ENCODE data around the gene ANTXR1. TPM values are rescaled to one million over a fixed set of nuclear protein-coding genes. Genes with fewer than 3 reads are reported as not detected.
"Not testable (repeated sequence)": the region's sequence is repeated elsewhere in the genome, so short reads cannot be mapped to it uniquely, and the experiment has no call there.

The ANTXR1 gene
- total RNA-seq, 8 experiments from 2014 or later = 5.2 to 259 (median 39.8) TPM

DNA sequence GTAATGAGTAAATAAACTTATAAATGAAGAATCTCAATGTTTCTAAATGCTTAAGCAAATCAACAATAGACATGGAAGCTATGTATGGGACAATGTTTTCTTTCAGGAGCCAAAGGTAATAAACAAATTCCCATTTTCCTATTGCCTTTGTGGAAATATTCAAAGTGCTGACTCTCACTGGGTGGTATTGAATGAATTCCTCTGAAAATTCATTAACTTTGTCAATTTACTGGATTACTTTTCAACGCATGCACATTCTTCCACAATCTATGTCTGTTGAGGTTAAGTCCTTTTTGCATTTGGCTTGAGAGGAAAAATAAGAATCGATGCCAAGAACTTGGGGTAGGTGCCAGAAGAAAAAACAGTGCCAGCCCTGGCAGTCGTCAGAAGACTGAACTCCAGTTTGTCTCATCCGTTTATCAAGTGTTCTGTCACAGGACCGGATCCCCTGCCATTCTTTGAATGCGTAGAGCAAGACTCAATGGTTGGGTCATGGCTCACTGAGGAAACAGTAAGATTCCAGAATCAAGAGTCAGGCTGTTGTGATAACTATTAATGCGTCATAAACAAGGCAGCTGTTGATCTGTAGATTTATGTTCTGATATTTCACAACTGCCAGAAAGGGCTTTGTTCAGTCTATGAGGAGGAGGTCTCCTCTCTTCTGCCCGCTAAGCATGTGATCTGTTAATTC lies 240.8 kb downstream of the ANTXR1 start:
- ATAC-seq (replicated peaks in 6 of 8) = peak in 3 of 8 experiments; percentile 47 to 97 (median 90)
- no peaks in the 10 kb centered on the region for H3K4me1 ChIP-seq (replicated peaks in 1 of 2)
- in situ Hi-C loops (cut with MboI; ENCODE audit: low pct_unique_long_range_greater_than_20kb in 2 of 9, low sequenced_read_pairs in 9 of 9, unreplicated experiment in 9 of 9) = no loop called here
- 5 to 100% (median 81%) methylated on average over 3 to 8 of the region's 8 CpGs for WGBS, 10 experiments
- H3K27ac ChIP-seq = no peak overlapping the region
- no peak overlapping the region for H3K4me3 ChIP-seq

DNA sequence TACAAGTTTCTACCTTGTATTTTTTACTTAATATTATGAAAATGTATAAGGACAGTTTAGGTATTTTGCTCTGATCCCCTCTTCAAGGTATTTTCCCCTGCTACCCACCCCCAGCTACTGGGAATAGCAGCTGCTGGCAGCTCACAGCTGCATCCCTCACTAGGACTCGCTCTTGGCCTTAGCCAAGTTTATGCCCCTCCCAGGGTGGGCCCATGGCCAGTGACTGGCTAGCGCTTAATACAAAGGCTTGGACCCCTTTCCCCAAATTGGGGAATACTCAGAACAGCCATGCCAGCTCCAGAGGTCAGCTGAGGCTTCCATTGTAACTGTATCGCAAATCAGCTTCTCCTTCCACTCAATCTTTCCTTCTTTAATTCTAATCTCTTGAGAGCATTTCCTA lies 242.8 kb downstream of the ANTXR1 start:
- in situ Hi-C loops (cut with MboI; ENCODE audit: low pct_unique_long_range_greater_than_20kb in 2 of 9, low sequenced_read_pairs in 9 of 9, unreplicated experiment in 9 of 9) = no loop called here
- Histone ChIP-seq H3K4me3 (no peak overlapping the region), H3K4me1 (replicated peaks in 1 of 2) (no peaks in the 10 kb centered on the region), H3K27ac (no peak overlapping the region)
- 63 to 100% (median 86%) methylated on average over 1 to 3 of the region's 3 CpGs; no CpG with 5 or more reads in 3 of the 10 experiments for WGBS, 10 experiments
- ATAC-seq (replicated peaks in 6 of 8) = no peak

DNA sequence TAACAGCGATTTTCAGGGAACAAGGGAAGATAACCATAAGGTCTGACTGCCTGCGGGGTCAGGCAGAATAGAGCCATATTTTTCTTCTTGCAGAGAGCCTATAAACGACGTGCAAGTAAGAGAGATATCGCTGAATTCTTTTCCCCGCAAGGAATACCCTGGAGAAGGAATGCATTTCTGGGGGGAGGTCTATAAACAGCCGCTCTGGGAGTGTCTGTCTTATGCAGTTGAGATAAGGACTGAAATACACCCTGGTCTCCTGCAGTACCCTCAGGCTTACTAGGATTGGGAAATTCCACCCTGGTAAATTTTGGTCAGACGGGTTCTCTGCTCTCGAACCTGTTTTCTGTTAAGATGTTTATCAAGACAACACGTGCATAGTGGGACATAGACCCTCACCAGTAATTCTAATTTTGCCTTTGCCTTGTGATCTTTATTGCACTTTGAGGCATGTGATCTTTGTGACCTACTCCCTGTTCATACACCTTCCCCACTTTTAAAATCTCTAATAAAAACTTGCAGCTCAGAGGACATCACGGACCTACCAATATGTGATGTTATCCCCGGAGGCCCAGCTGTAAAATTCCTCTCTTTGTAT lies 247.1 kb downstream of the ANTXR1 start:
- H3K4me1 ChIP-seq (replicated peaks in 1 of 2); in situ Hi-C loops (cut with MboI; ENCODE audit: low pct_unique_long_range_greater_than_20kb in 2 of 9, low sequenced_read_pairs in 9 of 9, unreplicated experiment in 9 of 9); H3K27ac ChIP-seq; H3K4me3 ChIP-seq; ATAC-seq (replicated peaks in 6 of 8): not testable (repeated sequence)
- 60 to 100% (median 88%) methylated on average over 1 to 12 of the region's 12 CpGs for WGBS, 10 experiments

DNA sequence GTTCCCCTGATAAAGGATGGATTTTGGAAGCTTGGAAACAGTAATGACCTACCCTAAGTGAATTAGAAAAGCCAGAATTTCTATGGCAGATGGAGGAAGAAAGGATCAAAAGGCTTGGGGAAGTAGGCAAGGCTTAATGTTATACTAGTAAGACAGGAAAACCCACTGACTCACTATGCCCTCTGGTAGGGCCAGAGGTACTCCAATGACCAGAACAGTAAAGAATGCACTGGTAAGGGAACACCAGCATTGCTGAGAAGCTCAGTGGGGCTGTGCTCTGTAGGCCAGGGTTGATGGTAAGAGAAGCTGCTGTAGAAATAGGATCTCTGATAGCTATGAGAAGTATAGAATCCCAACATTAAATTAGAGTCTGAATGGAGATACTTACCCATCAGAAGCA lies 247.7 kb downstream of the ANTXR1 start:
- in situ Hi-C loops (cut with MboI; ENCODE audit: low pct_unique_long_range_greater_than_20kb in 2 of 9, low sequenced_read_pairs in 9 of 9, unreplicated experiment in 9 of 9) = no loop called here
- no peaks in the 10 kb centered on the region for H3K4me1 ChIP-seq (replicated peaks in 1 of 2)
- H3K27ac ChIP-seq = no peak overlapping the region
- ATAC-seq (replicated peaks in 6 of 8) = no peak
- H3K4me3 ChIP-seq = no peak overlapping the region

DNA sequence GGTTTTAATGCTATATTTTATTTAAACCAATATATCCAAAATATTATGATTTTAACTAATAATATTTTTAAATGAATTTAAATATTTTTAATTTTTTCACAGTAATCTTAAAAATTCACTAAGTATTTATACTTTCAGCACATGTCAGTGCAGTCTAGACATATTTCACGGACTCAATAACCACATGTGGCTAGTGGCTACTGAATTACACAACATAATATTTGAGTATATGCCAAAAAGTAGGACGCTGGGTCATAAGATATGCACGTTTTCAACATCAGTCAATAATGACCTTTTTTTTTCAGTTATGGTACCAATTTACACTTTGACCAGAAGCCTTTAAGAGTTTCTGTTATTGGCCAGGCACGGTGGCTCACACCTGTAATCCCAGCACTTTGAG lies 256.4 kb downstream of the ANTXR1 start:
- Histone ChIP-seq H3K4me1 (replicated peaks in 1 of 2) (no peaks in the 10 kb centered on the region), H3K27ac (no peak overlapping the region), H3K4me3 (no peak overlapping the region)
- in situ Hi-C loops (cut with MboI; ENCODE audit: low pct_unique_long_range_greater_than_20kb in 2 of 9, low sequenced_read_pairs in 9 of 9, unreplicated experiment in 9 of 9) = no loop called here
- 32 to 100% (median 83%) methylated on average over 1 to 4 of the region's 4 CpGs; no CpG with 5 or more reads in 2 of the 10 experiments for WGBS, 10 experiments
- ATAC-seq (replicated peaks in 6 of 8) = no peak

DNA sequence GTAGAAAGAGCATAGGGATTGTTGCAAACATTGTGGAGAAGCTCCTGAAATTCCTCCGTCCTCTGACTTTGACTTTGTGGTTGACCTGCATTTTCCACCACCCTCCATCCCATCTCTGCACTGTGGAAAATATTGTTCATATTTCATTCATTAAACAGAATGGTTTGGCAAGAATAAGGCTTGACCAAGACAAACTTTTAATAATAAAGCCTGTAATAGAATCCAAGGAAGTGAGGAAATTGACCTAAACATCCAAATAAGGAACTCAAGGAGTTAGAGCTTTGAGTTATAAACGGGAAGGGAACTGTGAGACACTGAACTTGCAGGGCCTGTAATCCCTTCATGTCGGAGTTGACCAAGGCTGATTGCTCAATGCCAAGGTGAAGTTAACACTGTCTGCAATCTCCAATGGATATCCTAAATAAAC lies 258.9 kb downstream of the ANTXR1 start:
- no peak for ATAC-seq (replicated peaks in 6 of 8)
- Histone ChIP-seq H3K4me3 (no peak overlapping the region), H3K4me1 (replicated peaks in 1 of 2) (no peaks in the 10 kb centered on the region), H3K27ac (no peak overlapping the region)
- 0 to 100% (median 65%) methylated on average over 1 to 3 of the region's 3 CpGs; no CpG with 5 or more reads in 1 of the 10 experiments for WGBS, 10 experiments
- in situ Hi-C loops (cut with MboI; ENCODE audit: low pct_unique_long_range_greater_than_20kb in 2 of 9, low sequenced_read_pairs in 9 of 9, unreplicated experiment in 9 of 9) = no loop called here

DNA sequence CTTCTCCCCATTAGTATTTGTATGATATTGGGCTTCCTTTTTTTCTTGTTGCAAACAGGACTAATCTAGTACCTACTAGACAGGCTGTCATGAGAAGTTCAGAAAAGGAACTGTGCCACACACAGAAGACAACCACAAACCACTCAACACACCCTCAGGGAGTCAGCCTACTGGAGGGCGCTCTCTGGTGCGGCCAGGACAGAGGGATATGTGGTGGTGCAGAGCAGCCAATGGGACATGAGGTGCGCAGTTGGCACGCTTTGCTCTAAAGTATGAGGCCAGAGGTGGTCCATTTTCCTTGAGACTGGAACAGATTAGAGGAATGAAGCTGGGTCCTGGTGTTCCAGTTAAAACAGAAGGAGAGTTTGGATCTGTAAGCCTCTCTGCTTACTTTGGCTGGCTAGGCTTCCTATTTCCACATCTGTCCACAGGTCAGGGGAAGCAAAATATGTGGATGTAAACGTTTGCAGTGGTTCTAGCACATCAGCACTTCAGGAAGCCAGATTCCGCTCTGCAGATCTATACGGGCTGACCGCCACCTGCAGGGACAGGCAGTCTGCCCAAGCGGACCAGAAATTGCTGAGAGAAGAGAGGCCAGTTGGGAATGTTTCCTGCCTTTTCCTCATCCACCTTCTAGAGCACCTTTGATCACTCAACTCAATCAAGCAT lies 260.0 kb downstream of the ANTXR1 start:
- Histone ChIP-seq H3K27ac (no peak overlapping the region), H3K4me3 (no peak overlapping the region), H3K4me1 (replicated peaks in 1 of 2) (no peaks in the 10 kb centered on the region)
- no peak for ATAC-seq (replicated peaks in 6 of 8)
- WGBS, 10 experiments = 75 to 96% (median 83%) methylated on average over 3 to 6 of the region's 9 CpGs; no CpG with 5 or more reads in 2 of the 10 experiments
- in situ Hi-C loops (cut with MboI; ENCODE audit: low pct_unique_long_range_greater_than_20kb in 2 of 9, low sequenced_read_pairs in 9 of 9, unreplicated experiment in 9 of 9) = no loop called here

DNA sequence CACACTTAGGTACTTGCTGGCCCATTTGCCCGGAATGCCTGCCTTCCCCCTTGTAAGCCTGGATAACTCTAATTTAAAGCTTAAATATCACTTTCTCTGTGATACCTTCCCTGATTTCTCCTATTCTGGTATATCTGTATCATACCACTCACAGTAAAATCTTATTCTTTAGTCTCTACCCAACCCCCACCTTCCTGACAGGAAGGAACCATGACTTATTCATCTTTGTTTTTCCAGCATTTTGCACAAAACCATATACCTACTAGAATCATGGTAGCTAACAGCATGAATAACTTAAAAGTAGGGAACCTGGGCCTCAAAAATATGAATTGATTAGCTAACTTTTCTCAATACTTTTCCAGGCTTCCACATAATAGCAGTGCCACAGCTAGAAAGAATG lies 262.5 kb downstream of the ANTXR1 start:
- in situ Hi-C loops (cut with MboI; ENCODE audit: low pct_unique_long_range_greater_than_20kb in 2 of 9, low sequenced_read_pairs in 9 of 9, unreplicated experiment in 9 of 9) = loop anchor here in 1 of 9 experiments (25.0 kb wide), 1 partner anchor 263 kb away; the partner anchor contains the start of gene ANTXR1
- WGBS, 10 experiments = 83 to 100% (median 100%) methylated on average over 1 of the region's 1 CpG; no CpG with 5 or more reads in 5 of the 10 experiments
- no peak for ATAC-seq (replicated peaks in 6 of 8)
- Histone ChIP-seq H3K4me1 (replicated peaks in 1 of 2) (no peaks in the 10 kb centered on the region), H3K4me3 (no peak overlapping the region), H3K27ac (no peak overlapping the region)

DNA sequence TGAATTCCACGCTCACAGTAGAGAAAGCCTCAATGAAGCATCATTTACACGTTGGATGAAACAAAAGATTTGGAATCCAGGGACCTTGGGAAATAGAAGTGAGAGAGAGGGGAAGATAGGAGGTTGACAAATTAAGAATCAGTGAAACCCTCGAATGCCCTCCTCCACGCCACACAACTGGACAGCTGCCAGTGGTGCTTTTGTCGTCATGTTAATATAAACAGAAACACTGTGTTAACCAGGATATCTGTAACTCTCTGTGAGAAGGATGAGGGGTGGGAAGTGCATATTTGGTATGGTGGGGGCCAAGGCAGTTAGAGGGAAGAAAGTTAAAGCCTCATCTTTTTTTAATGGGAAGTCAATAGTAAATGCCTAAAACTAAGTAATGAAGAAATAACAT lies 265.4 kb downstream of the ANTXR1 start:
- no peak overlapping the region for H3K27ac ChIP-seq
- H3K4me1 ChIP-seq (replicated peaks in 1 of 2) = no peaks in the 10 kb centered on the region
- no peak overlapping the region for H3K4me3 ChIP-seq
- ATAC-seq (replicated peaks in 6 of 8) = no peak
- in situ Hi-C loops (cut with MboI; ENCODE audit: low pct_unique_long_range_greater_than_20kb in 2 of 9, low sequenced_read_pairs in 9 of 9, unreplicated experiment in 9 of 9) = loop anchor here in 1 of 9 experiments (25.0 kb wide), 1 partner anchor 266 kb away; the partner anchor contains the start of gene ANTXR1
- 56 to 93% (median 78%) methylated on average over 1 to 5 of the region's 5 CpGs for WGBS, 10 experiments

DNA sequence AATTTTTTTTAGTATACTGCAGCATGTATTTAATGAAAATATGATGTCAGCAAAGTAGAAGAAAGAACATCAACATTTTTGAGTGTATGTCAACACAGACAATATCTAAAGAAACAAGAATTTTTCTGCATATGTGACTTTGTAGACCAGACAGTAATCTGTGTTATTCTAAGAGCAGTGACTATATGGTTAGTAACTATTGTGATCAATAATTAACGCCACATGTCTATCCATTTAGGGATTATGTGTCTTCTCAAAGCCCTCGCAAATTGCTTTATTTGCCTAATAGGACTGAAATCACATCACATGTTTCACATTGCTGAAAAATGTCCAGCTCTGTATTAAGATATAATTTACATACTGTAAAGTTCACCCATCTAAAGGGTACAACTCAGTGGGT lies 266.2 kb downstream of the ANTXR1 start:
- H3K4me3 ChIP-seq = no peak overlapping the region
- H3K27ac ChIP-seq = no peak overlapping the region
- H3K4me1 ChIP-seq (replicated peaks in 1 of 2) = no peaks in the 10 kb centered on the region
- in situ Hi-C loops (cut with MboI; ENCODE audit: low pct_unique_long_range_greater_than_20kb in 2 of 9, low sequenced_read_pairs in 9 of 9, unreplicated experiment in 9 of 9) = loop anchor here in 1 of 9 experiments (25.0 kb wide), 1 partner anchor 267 kb away; the partner anchor contains the start of gene ANTXR1
- ATAC-seq (replicated peaks in 6 of 8) = no peak
- 45 to 100% (median 80%) methylated on average over 1 to 2 of the region's 2 CpGs; no CpG with 5 or more reads in 1 of the 10 experiments for WGBS, 10 experiments

DNA sequence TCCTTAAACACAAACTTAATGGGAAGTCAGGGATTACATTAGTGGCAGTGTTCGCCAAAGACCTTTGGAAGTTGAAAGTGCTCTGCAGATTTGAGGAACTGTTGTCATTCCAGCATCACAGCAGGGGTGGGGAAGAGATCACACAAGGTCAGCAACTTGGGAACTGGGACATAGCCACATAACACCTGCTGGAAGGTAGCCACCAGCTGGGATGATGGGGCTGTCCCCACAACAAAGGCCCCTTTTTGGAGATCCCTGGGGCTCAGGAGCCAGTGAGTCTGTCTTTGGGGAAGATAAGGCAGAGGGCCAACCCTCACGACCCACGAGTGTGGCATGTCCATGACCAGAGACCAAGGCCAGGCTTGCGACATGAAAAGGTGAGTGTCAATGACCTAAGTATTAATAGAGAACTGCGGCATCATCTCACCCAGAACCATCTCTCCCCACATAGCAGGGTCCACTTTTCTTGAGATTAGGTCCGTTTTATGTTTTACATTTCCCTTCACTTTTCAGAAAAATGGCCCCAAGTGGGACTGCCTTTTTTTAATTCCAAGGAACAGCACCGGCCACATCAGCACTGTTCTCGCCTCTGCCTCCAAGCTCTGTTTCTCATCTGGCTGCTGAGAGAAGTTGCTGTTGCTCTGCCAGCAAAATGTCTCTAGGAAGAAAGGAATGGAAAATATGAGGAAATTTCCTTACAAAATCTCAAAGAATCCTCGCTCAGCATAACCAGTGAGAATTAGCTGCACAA lies 267.1 kb downstream of the ANTXR1 start:
- H3K4me3 ChIP-seq = no peak overlapping the region
- H3K27ac ChIP-seq = no peak overlapping the region
- in situ Hi-C loops (cut with MboI; ENCODE audit: low pct_unique_long_range_greater_than_20kb in 2 of 9, low sequenced_read_pairs in 9 of 9, unreplicated experiment in 9 of 9) = loop anchor here in 1 of 9 experiments (25.0 kb wide), 1 partner anchor 268 kb away; the partner anchor contains the start of gene ANTXR1
- H3K4me1 ChIP-seq (replicated peaks in 1 of 2) = no peaks in the 10 kb centered on the region
- WGBS, 10 experiments = 0 to 93% (median 70%) methylated on average over 1 to 7 of the region's 9 CpGs
- no peak for ATAC-seq (replicated peaks in 6 of 8)

DNA sequence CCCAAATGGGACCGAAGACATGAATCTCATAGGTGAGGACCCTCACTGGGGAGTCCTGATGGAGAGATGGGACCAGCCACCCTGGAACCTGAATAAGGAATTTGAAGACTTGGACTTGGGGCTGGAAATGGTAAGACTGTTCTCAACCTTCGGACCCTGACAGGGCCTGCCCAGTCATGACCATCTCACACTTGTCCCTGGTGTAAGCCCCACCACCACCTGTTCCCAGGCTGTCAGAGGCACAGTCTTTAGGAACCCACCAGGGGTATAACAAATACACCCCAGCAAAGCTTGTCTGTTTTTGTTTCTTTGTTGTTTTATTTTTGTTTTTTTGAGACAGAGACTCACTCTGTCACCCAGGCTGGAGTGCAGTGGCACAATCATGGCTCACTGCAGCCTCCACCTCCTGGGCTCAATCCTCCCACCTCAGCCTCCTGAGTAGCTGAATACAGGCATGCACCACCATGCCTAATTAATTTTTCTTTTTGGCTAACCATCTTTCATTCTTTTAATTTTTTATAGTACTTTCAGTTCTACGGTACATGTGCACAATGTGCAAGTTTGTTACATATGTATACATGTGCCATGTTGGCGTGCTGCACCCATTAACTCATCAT lies 267.9 kb downstream of the ANTXR1 start:
- 70 to 100% (median 96%) methylated on average over 1 to 3 of the region's 4 CpGs; no CpG with 5 or more reads in 3 of the 10 experiments for WGBS, 10 experiments
- ATAC-seq (replicated peaks in 6 of 8) = no peak

More for the DNA sequence above, 267.9 kb downstream of the ANTXR1 start:
- in situ Hi-C loops (cut with MboI; ENCODE audit: low pct_unique_long_range_greater_than_20kb in 2 of 9, low sequenced_read_pairs in 9 of 9, unreplicated experiment in 9 of 9) = loop anchor here in 1 of 9 experiments (25.0 kb wide), 1 partner anchor 269 kb away; the partner anchor contains the start of gene ANTXR1
- Histone ChIP-seq H3K4me1 (replicated peaks in 1 of 2) (no peaks in the 10 kb centered on the region), H3K27ac (no peak overlapping the region), H3K4me3 (no peak overlapping the region)

Measured in motor neuron (in vitro differentiated cells).